ENCODE data around the gene ARHGEF37. TPM values are rescaled to one million over a fixed set of nuclear protein-coding genes. Genes with fewer than 3 reads are reported as not detected.

The ARHGEF37 gene
- total RNA-seq, 1 donor from 2014 or later = 0.70 TPM

- Mint-ChIP-seq H3K27me3 (ENCODE audit: insufficient read depth) (peaks cover 4% of the 10 kb centered on the region), H3K36me3 (ENCODE audit: low read depth) (no peaks in the 10 kb centered on the region), H3K9me3 (peaks cover 11% of the 10 kb centered on the region), H3K4me3 (no peak overlapping the region), H3K4me1 (ENCODE audit: low read depth) (no peaks in the 10 kb centered on the region), H3K27ac (no peak overlapping the region)
- DNase-seq (ENCODE audit: low spot score) = no peak
- intact Hi-C loops (cut with micrococcal nuclease) = no loop called here
Observed at GRCh38 chr5:149654231-149654630, 72.9 kb downstream of the ARHGEF37 start.

- H3K27me3 Mint-ChIP-seq (ENCODE audit: insufficient read depth) = peaks cover 4% of the 10 kb centered on the region
- no peak overlapping the region for H3K4me3 Mint-ChIP-seq
- peaks cover 11% of the 10 kb centered on the region for H3K9me3 Mint-ChIP-seq
- intact Hi-C loops (cut with micrococcal nuclease) = no loop called here
- H3K27ac Mint-ChIP-seq = no peak overlapping the region
- no peaks in the 10 kb centered on the region for H3K4me1 Mint-ChIP-seq (ENCODE audit: low read depth)
- H3K36me3 Mint-ChIP-seq (ENCODE audit: low read depth) = no peaks in the 10 kb centered on the region
- no peak for DNase-seq (ENCODE audit: low spot score)
Observed at GRCh38 chr5:149654883-149655505, 73.7 kb downstream of the ARHGEF37 start.

- Mint-ChIP-seq H3K27ac (no peak overlapping the region), H3K36me3 (ENCODE audit: low read depth) (no peaks in the 10 kb centered on the region), H3K4me3 (no peak overlapping the region), H3K27me3 (ENCODE audit: insufficient read depth) (peaks cover 5% of the 10 kb centered on the region), H3K9me3 (peaks cover 11% of the 10 kb centered on the region), H3K4me1 (ENCODE audit: low read depth) (no peaks in the 10 kb centered on the region)
- no peak for DNase-seq (ENCODE audit: low spot score)
- intact Hi-C loops (cut with micrococcal nuclease) = loop anchor here (2.0 kb wide), 1 partner anchor 172 kb away; no protein-coding TSS in a partner anchor
Observed at GRCh38 chr5:149656576-149657182, 75.4 kb downstream of the ARHGEF37 start.

- Mint-ChIP-seq H3K9me3 (peaks cover 11% of the 10 kb centered on the region), H3K4me1 (ENCODE audit: low read depth) (no peaks in the 10 kb centered on the region), H3K36me3 (ENCODE audit: low read depth) (no peaks in the 10 kb centered on the region), H3K4me3 (no peak overlapping the region), H3K27me3 (ENCODE audit: insufficient read depth) (peaks cover 6% of the 10 kb centered on the region), H3K27ac (no peak overlapping the region)
- intact Hi-C loops (cut with micrococcal nuclease) = loop anchor here (2.0 kb wide), 1 partner anchor 171 kb away; no protein-coding TSS in a partner anchor
- DNase-seq (ENCODE audit: low spot score) = no peak
Observed at GRCh38 chr5:149657324-149657723, 76.0 kb downstream of the ARHGEF37 start.

- no peak overlapping the region for H3K4me3 Mint-ChIP-seq
- H3K27me3 Mint-ChIP-seq (ENCODE audit: insufficient read depth) = peaks cover 6% of the 10 kb centered on the region
- H3K4me1 Mint-ChIP-seq (ENCODE audit: low read depth) = no peaks in the 10 kb centered on the region
- intact Hi-C loops (cut with micrococcal nuclease) = no loop called here
- H3K36me3 Mint-ChIP-seq (ENCODE audit: low read depth) = no peaks in the 10 kb centered on the region
- H3K9me3 Mint-ChIP-seq = peaks cover 11% of the 10 kb centered on the region
- DNase-seq (ENCODE audit: low spot score) = no peak
- no peak overlapping the region for H3K27ac Mint-ChIP-seq
Observed at GRCh38 chr5:149658299-149658698, 77.0 kb downstream of the ARHGEF37 start.

- H3K36me3 Mint-ChIP-seq (ENCODE audit: low read depth) = no peaks in the 10 kb centered on the region
- peaks cover 8% of the 10 kb centered on the region for H3K27me3 Mint-ChIP-seq (ENCODE audit: insufficient read depth)
- no peak overlapping the region for H3K27ac Mint-ChIP-seq
- peaks cover 4% of the 10 kb centered on the region for H3K4me1 Mint-ChIP-seq (ENCODE audit: low read depth)
- intact Hi-C loops (cut with micrococcal nuclease) = no loop called here
- no peak overlapping the region for H3K4me3 Mint-ChIP-seq
- no peak for DNase-seq (ENCODE audit: low spot score)
- H3K9me3 Mint-ChIP-seq = peaks cover 9% of the 10 kb centered on the region
Observed at GRCh38 chr5:149664083-149664482, 82.8 kb downstream of the ARHGEF37 start.

- H3K4me3 Mint-ChIP-seq = no peak overlapping the region
- DNase-seq (ENCODE audit: low spot score) = no peak
- peaks cover 7% of the 10 kb centered on the region for H3K27me3 Mint-ChIP-seq (ENCODE audit: insufficient read depth)
- intact Hi-C loops (cut with micrococcal nuclease) = loop anchor here (5.0 kb wide), 1 partner anchor 297 kb away; the partner anchor contains the start of gene SLC26A2
- no peaks in the 10 kb centered on the region for H3K36me3 Mint-ChIP-seq (ENCODE audit: low read depth)
- H3K27ac Mint-ChIP-seq = no peak overlapping the region
- peaks cover 9% of the 10 kb centered on the region for H3K9me3 Mint-ChIP-seq
- H3K4me1 Mint-ChIP-seq (ENCODE audit: low read depth) = peaks cover 4% of the 10 kb centered on the region
Observed at GRCh38 chr5:149664666-149665415, 83.5 kb downstream of the ARHGEF37 start.

GRCh38 chr5:149665416-149666175 is 84.3 kb downstream of the ARHGEF37 start:
- intact Hi-C loops (cut with micrococcal nuclease) = loop anchor here (5.0 kb wide), 1 partner anchor 297 kb away; the partner anchor contains the start of gene SLC26A2
- H3K4me3 Mint-ChIP-seq = no peak overlapping the region
- H3K9me3 Mint-ChIP-seq = peaks cover 9% of the 10 kb centered on the region
- peaks cover 4% of the 10 kb centered on the region for H3K4me1 Mint-ChIP-seq (ENCODE audit: low read depth)
- peaks cover 7% of the 10 kb centered on the region for H3K27me3 Mint-ChIP-seq (ENCODE audit: insufficient read depth)
- H3K36me3 Mint-ChIP-seq (ENCODE audit: low read depth) = no peaks in the 10 kb centered on the region
- H3K27ac Mint-ChIP-seq = no peak overlapping the region
- DNase-seq (ENCODE audit: low spot score) = no peak

- Mint-ChIP-seq H3K9me3 (peaks cover 9% of the 10 kb centered on the region), H3K27ac (no peak overlapping the region)
Observed at GRCh38 chr5:149666212-149666852, 85.0 kb downstream of the ARHGEF37 start.

GRCh38 chr5:149667084-149667828 is 86.0 kb downstream of the ARHGEF37 start:
- Mint-ChIP-seq H3K9me3 (peaks cover 15% of the 10 kb centered on the region), H3K36me3 (ENCODE audit: low read depth) (no peaks in the 10 kb centered on the region), H3K27me3 (ENCODE audit: insufficient read depth) (peaks cover 6% of the 10 kb centered on the region), H3K4me3 (no peak overlapping the region), H3K4me1 (ENCODE audit: low read depth) (peaks cover 4% of the 10 kb centered on the region), H3K27ac (no peak overlapping the region)
- intact Hi-C loops (cut with micrococcal nuclease) = loop anchor here (1.0 to 5.0 kb wide), 4 partner anchors 161 to 323 kb away; partner anchors contain the start of gene SLC26A2
- DNase-seq (ENCODE audit: low spot score) = no peak

More at GRCh38 chr5:149666212-149666852, 85.0 kb downstream of the ARHGEF37 start:
- peaks cover 7% of the 10 kb centered on the region for H3K27me3 Mint-ChIP-seq (ENCODE audit: insufficient read depth)
- intact Hi-C loops (cut with micrococcal nuclease) = loop anchor here (5.0 kb wide), 1 partner anchor 296 kb away; the partner anchor contains the start of gene SLC26A2
- no peak overlapping the region for H3K4me3 Mint-ChIP-seq
- H3K4me1 Mint-ChIP-seq (ENCODE audit: low read depth) = peaks cover 4% of the 10 kb centered on the region
- no peaks in the 10 kb centered on the region for H3K36me3 Mint-ChIP-seq (ENCODE audit: low read depth)
- no peak for DNase-seq (ENCODE audit: low spot score)

GRCh38 chr5:149667829-149668330 is 86.6 kb downstream of the ARHGEF37 start:
- Mint-ChIP-seq H3K9me3 (peaks cover 16% of the 10 kb centered on the region), H3K4me3 (no peak overlapping the region), H3K4me1 (ENCODE audit: low read depth) (peaks cover 4% of the 10 kb centered on the region), H3K27ac (no peak overlapping the region), H3K36me3 (ENCODE audit: low read depth) (no peaks in the 10 kb centered on the region), H3K27me3 (ENCODE audit: insufficient read depth) (peaks cover 6% of the 10 kb centered on the region)
- no peak for DNase-seq (ENCODE audit: low spot score)
- intact Hi-C loops (cut with micrococcal nuclease) = loop anchor here (1.0 to 5.0 kb wide), 4 partner anchors 160 to 322 kb away; partner anchors contain the start of gene SLC26A2

All from activated T-helper 1 cell treated with anti-CD3 and anti-CD28 coated beads, Interleukin-12 subunit alpha, Interleukin-12 subunit beta, Interleukin-2, Interleukin-4 antibody, amounts not matched to agents 30 ng/mL and 10 ng/mL and 1 ng/mL, durations not matched to agents 14 hours and 24 hours and 36 hours (primary cell).